Measurements from ENCODE around the gene ZKSCAN1.

DNA sequence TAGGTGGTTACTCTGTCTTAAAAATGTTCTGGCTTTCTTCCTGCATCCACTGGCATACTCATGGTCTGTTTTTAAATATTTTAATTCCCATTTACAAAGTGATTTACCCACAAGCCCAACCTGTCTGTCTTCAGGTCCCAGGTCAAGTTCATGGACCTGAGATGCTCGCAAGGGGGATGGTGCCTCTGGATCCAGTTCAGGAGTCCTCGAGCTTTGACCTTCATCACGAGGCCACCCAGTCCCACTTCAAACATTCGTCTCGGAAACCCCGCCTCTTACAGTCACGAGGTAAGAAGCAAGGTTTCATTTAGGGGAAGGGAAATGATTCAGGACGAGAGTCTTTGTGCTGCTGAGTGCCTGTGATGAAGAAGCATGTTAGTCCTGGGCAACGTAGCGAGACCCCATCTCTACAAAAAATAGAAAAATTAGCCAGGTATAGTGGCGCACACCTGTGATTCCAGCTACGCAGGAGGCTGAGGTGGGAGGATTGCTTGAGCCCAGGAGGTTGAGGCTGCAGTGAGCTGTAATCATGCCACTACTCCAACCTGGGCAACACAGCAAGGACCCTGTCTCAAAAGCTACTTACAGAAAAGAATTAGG is 8.7 kb downstream of the ZKSCAN1 start:
- TF ChIP-seq POLR2A (IDR thresholded peaks at IDR 0.05): no peak
- TF ChIP-seq, protein P1, sequence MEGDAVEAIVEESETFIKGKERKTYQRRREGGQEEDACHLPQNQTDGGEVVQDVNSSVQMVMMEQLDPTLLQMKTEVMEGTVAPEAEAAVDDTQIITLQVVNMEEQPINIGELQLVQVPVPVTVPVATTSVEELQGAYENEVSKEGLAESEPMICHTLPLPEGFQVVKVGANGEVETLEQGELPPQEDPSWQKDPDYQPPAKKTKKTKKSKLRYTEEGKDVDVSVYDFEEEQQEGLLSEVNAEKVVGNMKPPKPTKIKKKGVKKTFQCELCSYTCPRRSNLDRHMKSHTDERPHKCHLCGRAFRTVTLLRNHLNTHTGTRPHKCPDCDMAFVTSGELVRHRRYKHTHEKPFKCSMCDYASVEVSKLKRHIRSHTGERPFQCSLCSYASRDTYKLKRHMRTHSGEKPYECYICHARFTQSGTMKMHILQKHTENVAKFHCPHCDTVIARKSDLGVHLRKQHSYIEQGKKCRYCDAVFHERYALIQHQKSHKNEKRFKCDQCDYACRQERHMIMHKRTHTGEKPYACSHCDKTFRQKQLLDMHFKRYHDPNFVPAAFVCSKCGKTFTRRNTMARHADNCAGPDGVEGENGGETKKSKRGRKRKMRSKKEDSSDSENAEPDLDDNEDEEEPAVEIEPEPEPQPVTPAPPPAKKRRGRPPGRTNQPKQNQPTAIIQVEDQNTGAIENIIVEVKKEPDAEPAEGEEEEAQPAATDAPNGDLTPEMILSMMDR (IDR thresholded peaks at IDR 0.05): no peak

All from esophagus squamous epithelium (tissue), 4 donors.